AG04450 (cell line): ENCODE measurements around the gene CEP76. TPM values are rescaled to one million over a fixed set of nuclear protein-coding genes. Genes with fewer than 3 reads are reported as not detected.
A peak's percentile ranks its signal among the peaks of the same experiment; 100 is the strongest.

Experiments
- CTCF ChIA-PET: fragments of 300-600, 350-600 bp; formaldehyde crosslinking; extraction: SDS; loops from one replicate; lab custom pipeline; 2022; ENCODE audit warnings: antibody characterized with exemption, inconsistent platforms; lab: Charles Lee
- POLR2A ChIA-PET: fragments of 350-600 bp; formaldehyde crosslinking; extraction: SDS; loops from one replicate; lab custom pipeline; 2021; ENCODE audit warnings: antibody characterized with exemption, inconsistent platforms; lab: Yijun Ruan, JAX
- DNase-seq: peaks from one replicate; pipeline ENCODE4 v3.0.0-alpha.2; 2011; ENCODE audit warnings: low read depth, low spot score
- H3K27ac ChIP-seq: one replicate; pipeline ENCODE4 v1.5.1; 2012; ENCODE audit warnings: low read depth, low read length, control low read depth
- H3K27me3 ChIP-seq: one replicate; pipeline ENCODE4 v1.6.0; 2012; ENCODE audit warnings: low read length; ENCODE audit not compliant: control insufficient read depth, insufficient read depth
- H3K4me3 ChIP-seq: 2 replicates; pipeline ENCODE4 v1.5.1; 2011; ENCODE audit warnings: mild to moderate bottlenecking, low read depth, low read length, control low read depth
- H3K9me3 ChIP-seq: 2 replicates; pipeline ENCODE4 v1.5.1; 2012; ENCODE audit warnings: low read length; ENCODE audit not compliant: control insufficient read depth, insufficient read depth
- CTCF ChIP-seq: IDR thresholded peaks from 2 replicates; pipeline ENCODE4 v1.5.1; 2011; ENCODE audit warnings: low read depth, low read length, control low read depth, inconsistent platforms
- polyA plus RNA-seq: library from polyadenylated mRNA; depleted of rRNA; stranded (reverse); fragments of >200 nt; gene quantifications from 2 replicates; pipeline ENCODE4 v1.2.3, GENCODE V29; 2011

CEP76 gene
- polyA plus RNA-seq, 1 experiment, result 7.6 TPM

- TF ChIP-seq CTCF, result no peak
- H3K27ac ChIP-seq, result no peak overlapping the region
- DNase-seq, result no peak
- H3K9me3 ChIP-seq, result peaks cover 1% of the 10 kb centered on the region
- H3K27me3 ChIP-seq, result no peaks in the 10 kb centered on the region
- H3K4me3 ChIP-seq, result no peak overlapping the region
- ChIA-PET CTCF (interaction anchor here (0.5 to 11.2 kb wide), 22 partner anchors 8 to 938 kb away, joined by 3 to 128 read pairs (median 5); partner anchors contain the start of gene PTPN2), POLR2A (no interaction called here)
Measured at GRCh38 chr18:12745095-12745795, 42.7 kb upstream of the CEP76 start.

- ChIA-PET CTCF (interaction anchor here (0.6 to 11.2 kb wide), 26 partner anchors 10 to 416 kb away, joined by 3 to 128 read pairs (median 6); partner anchors contain the start of gene PTPN2), POLR2A (interaction anchor here (0.8 kb wide), 1 partner anchor 139 kb away, joined by 4 read pairs; no protein-coding TSS in a partner anchor)
- Histone ChIP-seq H3K27ac (no peak overlapping the region), H3K4me3 (no peak overlapping the region), H3K9me3 (peaks cover 2% of the 10 kb centered on the region), H3K27me3 (no peaks in the 10 kb centered on the region)
- peak; percentile 47 for DNase-seq
- TF ChIP-seq CTCF, result peak; percentile 73
Measured at GRCh38 chr18:12744103-12744502, 41.6 kb upstream of the CEP76 start.

GRCh38 chr18:12742453-12742852, 39.9 kb upstream of the CEP76 start:
- no peak overlapping the region for H3K4me3 ChIP-seq
- TF ChIP-seq CTCF, result no peak
- peaks cover 2% of the 10 kb centered on the region; the same call in 1 of the 2 replicates for H3K9me3 ChIP-seq
- ChIA-PET CTCF (interaction anchor here (0.7 to 11.2 kb wide), 7 partner anchors 12 to 202 kb away, joined by 3 to 128 read pairs (median 7); no protein-coding TSS in a partner anchor), POLR2A (interaction anchor here (0.8 to 1.1 kb wide), 3 partner anchors 12 to 165 kb away, joined by 3 to 15 read pairs (median 7); partner anchors contain the start of gene PTPN2)
- H3K27ac ChIP-seq, result no peak overlapping the region
- DNase-seq, result peak; percentile 26
- no peaks in the 10 kb centered on the region for H3K27me3 ChIP-seq

GRCh38 chr18:12741351-12741750, 38.8 kb upstream of the CEP76 start:
- TF ChIP-seq CTCF, result no peak
- POLR2A ChIA-PET, result no interaction called here
- Histone ChIP-seq H3K27me3 (no peaks in the 10 kb centered on the region), H3K27ac (no peak overlapping the region), H3K9me3 (peaks cover 2% of the 10 kb centered on the region; the same call in 1 of the 2 replicates), H3K4me3 (no peak overlapping the region)
- CTCF ChIA-PET, result interaction anchor here (1.1 to 11.2 kb wide), 2 partner anchors 152 to 193 kb away, joined by 4 to 128 read pairs; no protein-coding TSS in a partner anchor
- no peak for DNase-seq
